Astrocyte (in vitro differentiated cells and primary cell): ENCODE results near the gene PRKCE.

Experiments
- CTCF ChIP-seq: IDR thresholded peaks from 2 replicates; pipeline ENCODE4 v1.5.1; 2011; ENCODE audit warnings: low read depth, mild to moderate bottlenecking, inconsistent platforms, low read length, moderate library complexity; ENCODE audit not compliant: insufficient read depth
- EZH2 ChIP-seq: IDR thresholded peaks from 2 replicates; pipeline ENCODE4 v1.6.1; 2012; ENCODE audit warnings: mild to moderate bottlenecking, low read length, inconsistent platforms; ENCODE audit not compliant: insufficient read depth

GRCh38 chr2:45647986-45648520, 3.4 kb upstream of the PRKCE start:
- TF ChIP-seq CTCF (no peak), EZH2 (no peak)
